Activated CD4-positive, alpha-beta T cell treated with anti-CD3 and anti-CD28 coated beads, Interleukin-2, amount 50 U/mL, for 4 hours (primary cell): ENCODE data around the gene EDARADD.
A peak's percentile ranks its signal among the peaks of the same experiment; 100 is the strongest.
"Not testable (repeated sequence)": the region's sequence is repeated elsewhere in the genome, so short reads cannot be mapped to it uniquely, and the experiment has no call there.

Experiments
- DNase-seq, 2 experiments: peaks; one replicate each; pipeline ENCODE4 v3.0.0-alpha.2; 2020

EDARADD gene

DNA sequence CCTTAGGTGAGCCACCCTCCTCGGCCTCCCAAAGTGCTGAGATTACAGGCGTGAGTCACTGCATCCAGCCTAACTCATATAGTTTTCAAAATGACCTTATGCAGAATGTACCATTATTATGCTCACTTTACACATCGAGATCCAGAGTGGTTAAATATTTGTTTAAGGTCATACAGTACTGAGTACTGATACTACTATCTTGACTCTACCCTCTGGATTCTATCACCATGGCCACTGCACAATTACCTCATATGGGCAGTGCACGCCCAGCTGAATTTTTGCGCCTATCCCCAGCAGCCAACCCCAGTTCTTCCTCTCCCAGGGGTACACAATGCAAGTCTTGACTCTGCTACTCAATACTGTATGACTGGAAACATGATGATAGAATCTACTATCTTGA is 56.7 kb downstream of the EDARADD start:
- DNase-seq, result no peak

DNA sequence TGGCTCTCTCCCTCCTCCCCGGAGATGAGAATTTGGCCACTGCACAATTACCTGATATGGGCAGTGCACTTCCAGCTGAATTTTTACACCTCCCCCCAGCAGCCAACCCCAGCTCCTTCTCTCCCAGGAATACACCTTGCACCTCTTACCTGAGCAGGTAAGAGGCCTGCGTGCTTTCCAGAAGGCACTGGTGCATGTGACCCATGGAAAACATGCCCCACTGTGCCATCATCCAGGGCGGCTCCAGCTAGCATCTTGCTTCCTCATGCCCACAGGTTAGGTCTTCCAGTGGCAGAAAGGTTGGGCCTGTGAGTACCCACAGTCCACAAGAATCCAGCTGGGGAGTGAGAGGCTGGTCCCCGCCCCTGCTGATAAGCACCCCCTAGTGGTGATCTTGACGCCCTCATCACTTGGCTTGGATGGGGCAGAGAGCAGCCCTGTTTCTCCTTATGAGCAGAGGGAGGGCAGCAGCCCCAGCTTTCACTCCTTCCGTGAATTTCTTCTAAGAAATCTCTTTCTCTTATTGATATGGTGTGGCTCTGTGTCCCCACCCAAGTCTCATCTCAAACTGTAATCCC is 57.8 kb downstream of the EDARADD start:
- DNase-seq, result peak; percentile 29 to 36

DNA sequence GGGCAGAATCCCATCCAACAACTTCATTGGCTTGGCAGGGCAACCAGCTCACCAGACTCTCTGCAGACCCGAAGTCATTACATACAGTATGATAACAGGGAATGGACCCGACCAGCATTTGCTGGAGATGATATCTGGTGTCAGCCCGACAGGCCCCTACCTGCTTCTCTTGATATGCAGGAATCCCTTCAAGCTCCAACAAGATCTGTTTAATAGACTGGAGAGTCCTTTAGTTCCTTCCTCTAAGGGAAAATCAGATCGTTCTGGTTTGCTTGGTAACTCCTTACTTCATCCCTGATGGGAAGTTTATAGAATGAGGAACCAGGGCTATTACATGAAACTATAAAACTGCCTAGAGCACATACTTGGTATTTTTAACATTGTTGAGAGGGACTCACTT is 61.2 kb downstream of the EDARADD start:
- no peak for DNase-seq

GRCh38 chr1:236457775-236458174 is 63.7 kb downstream of the EDARADD start:
- no peak for DNase-seq

- DNase-seq, result no peak
Measured at GRCh38 chr1:236458996-236459395, 64.9 kb downstream of the EDARADD start.

DNA sequence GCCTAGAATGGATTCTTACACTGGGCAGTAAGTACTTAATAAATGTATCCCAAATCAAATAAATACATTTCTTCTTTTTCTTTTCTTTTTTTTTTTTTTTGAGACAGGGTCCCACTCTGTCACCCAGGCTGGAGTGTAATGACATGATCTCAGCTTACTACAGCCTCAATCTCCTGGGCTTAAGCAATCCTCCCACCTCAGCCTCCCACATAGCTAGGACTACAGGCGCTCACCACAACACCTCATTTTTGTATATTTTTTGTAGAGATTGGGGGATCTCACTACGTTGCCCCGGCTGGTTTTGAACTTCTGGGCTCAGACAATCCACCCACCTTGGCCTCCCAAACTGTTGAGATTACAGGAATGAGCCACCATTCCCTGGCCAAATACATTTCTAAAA is 66.0 kb downstream of the EDARADD start:
- DNase-seq, result no peak

GRCh38 chr1:236464197-236464596 is 70.1 kb downstream of the EDARADD start:
- DNase-seq, result not testable (repeated sequence)

DNA sequence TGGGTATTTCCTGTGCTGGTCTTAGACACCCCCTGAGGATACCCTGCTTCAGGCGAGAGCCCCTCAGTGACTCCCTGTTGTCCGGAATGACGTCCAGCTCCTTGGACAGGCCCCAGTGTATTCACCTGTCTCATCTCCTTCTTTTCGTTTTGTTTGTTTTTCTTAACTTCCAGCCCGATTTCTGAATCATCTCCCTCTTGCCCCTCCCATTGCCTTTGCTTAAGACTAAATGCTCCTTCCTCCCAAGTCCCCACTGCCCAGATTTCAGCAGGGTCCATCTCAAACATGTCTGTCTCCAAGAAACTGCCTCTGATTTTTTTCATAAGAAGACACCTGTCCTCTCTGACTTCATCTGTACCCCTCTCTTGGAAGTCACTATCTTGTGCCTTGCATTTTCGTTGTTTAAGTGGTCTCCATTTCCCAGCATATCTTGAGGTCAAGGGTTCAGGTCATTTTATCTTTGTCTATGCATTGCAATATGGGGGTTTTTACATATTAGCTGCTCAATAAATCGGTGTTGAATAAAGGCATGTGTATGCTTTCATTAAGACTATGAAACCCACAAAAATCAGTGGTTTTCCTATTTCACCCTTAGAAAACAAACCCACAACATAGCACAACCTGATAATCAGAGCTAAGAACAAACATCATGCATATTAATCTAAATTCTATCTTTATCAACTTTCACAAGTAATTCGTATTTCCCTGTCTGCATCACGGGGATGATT is 71.3 kb downstream of the EDARADD start:
- DNase-seq, result no peak

DNA sequence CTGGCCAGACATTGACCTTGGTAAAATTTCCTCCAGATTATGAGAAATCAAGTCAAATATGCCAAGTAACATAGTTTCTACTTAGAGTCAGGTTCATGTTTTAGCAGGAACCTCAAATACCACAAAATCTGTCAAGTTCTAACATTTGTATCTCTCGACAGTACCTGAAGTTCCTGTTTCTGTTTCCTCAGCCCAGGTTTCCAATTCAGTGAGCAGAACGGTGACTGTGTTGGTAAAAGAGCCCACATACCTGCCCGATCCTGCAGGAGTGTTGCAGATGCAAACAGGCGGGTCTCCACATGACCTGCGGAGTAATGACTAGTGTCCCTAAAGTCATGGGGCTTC is 71.8 kb downstream of the EDARADD start:
- no peak for DNase-seq

DNA sequence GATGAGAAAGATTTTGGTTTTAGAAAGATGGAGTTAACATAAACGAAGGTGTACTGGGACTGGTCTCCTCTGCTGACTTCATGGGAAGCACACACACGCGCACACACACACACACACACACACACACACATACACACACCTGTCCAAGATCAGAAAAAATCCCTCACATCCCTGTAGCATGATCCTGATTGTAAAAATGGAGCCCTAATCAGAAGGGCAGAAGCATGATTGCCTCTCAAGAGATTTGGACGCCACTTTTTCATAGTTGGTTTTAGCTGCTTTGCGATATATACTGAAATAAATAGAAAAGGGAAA is 73.2 kb downstream of the EDARADD start:
- no peak for DNase-seq

GRCh38 chr1:236468625-236469024 is 74.5 kb downstream of the EDARADD start:
- no peak for DNase-seq

GRCh38 chr1:236469466-236469865 is 75.4 kb downstream of the EDARADD start:
- no peak for DNase-seq

DNA sequence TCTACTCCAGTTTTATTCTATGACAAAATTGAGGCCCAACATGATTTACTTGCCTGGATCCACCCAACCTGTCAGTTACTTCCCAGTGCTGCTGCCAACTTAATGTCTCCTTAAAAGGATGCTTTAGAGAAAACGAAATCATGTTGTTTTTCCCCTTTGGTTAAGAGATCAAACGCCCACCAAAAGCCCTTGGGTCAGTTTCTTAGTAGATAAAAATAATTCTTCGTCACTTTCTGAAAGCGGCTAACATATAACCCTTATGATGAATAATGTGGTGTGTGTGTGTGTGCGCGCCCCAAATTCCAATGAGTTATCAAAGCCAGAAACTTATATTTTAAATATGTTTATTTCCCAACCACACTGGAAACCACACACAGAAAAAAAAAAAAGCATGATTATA is 77.0 kb downstream of the EDARADD start:
- no peak for DNase-seq

DNA sequence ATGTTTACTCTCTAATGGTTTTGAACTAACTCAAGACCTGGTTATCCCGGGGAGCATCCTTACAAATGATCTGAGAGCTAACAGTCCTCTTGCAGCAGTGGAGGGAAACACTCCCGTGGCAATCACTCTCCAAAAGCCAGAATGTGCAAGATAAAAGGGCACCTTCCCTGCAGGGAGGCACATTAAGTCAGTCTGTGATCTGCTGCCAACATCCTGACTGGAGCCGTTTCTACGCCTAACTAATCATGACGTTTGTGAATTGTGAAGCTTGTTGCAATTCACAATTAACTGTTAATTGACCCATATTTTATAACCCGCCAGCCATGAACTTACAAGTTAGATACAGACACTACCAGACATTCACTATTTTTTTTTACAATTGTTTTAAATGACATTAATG is 77.6 kb downstream of the EDARADD start:
- DNase-seq, result no peak

- no peak for DNase-seq
Measured at GRCh38 chr1:236472850-236473788, 79.0 kb downstream of the EDARADD start.

GRCh38 chr1:236476019-236476418 is 81.9 kb downstream of the EDARADD start:
- no peak for DNase-seq

DNA sequence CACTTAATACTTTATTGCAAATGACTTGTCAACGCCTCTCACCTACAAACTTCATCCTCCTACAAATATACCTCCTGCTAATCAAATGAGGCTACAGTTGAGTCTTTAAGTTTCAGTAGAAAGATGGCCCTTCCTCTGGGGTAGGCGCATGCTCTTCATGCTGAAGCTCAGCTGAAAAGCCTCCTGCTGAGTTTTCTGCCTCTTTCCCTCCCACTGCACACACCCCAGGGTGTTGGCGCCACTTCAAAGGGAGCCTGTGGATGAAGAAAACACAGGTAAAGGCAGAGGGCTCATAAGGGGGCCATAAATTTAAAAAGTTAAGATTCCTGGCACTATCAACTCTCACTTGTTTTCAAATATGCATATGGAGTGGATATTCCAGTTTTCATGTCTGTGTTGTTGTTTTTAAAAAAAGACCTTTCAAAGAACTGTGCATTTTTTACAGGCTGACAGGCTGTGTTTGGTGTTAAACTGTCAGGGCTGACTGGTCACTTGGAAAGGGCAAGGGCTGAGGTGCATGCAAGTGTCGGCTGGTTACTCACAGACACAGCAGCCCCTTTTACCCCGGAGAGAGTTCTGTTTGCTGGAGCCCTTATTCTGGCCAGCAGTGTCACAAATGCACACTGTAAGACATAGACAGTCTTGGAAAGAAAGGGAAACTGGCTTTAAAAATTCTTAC is 86.8 kb downstream of the EDARADD start:
- DNase-seq, result no peak

DNA sequence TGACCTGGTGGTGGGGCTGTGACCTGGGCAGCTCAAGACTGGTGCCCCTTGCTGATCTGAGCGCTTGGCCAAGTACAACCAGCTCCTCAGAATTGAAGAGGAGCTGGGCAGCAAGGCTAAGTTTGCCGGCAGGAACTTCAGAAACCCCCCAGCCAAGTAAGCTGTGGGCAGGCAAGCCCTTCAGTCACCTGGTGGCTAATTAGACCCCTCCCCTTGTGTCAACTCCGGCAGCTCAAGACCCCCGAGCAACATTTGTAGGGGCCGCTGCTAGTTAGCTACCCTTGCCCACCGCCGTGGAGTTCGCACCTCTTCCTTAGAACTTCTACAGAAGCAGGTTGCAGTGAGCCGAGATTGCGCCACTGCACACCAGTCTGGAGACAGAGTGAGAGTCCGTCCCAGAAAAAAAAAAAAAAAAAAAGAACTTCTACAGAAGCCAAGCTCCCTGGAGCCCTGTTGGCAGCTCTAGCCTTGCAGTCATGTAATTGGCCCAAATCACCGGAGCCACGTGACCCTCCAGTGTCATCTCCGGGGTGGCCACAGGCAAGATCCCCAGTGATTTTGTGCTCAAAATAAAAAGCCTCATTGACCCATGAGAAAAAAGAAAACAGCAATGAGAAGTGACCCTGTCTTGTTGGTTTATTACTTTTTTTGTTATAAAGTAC is 90.4 kb downstream of the EDARADD start:
- DNase-seq, result no peak

DNA sequence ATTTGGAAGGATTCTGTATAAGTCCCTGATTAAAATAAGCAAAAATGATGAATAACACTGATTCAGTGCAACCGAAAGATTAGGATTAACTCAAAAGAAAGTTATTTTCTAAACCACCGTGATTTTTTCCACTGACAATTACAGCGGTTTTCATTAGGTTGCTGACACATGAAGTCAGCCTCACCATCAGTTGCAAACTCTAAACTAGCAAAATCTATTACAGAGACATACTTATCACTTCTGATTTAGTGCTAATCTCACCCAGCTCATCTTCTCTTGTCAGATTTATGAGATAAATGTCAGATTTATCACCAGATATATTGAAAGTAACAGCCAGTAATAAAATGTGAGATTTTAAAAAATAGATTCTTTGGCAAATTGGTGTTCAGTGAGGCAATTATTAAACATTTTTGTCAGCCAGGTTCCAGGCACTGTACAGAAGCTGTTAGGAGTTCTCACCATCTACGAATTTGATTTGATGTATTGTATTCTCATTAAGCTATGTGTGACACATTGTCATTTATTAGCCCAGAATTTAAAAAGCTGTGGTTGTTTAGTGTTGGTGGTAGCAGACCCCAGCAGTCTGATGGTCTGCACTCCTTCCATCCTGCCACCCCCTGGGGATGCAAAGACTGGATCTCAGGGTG is 92.4 kb downstream of the EDARADD start:
- no peak for DNase-seq

DNA sequence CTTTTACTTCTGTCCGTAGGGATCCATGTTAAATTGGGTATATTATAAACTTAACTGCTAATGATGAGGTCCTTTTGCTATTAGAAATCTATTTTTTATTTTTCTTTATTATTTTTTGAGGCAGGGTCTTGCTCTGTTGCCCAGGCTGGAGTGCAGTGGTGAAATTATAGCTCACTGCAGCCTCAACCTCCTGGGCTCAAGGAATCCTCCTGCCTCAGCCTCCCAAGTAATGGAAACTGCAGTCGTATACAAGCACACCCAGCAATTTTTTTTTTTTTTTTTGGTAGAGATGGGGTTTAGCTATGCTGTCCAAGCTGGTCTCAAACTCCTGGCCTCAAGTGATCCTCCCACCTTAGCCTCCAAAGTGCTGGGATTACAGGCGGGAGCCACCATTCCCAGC is 95.1 kb downstream of the EDARADD start:
- not testable (repeated sequence) for DNase-seq

DNA sequence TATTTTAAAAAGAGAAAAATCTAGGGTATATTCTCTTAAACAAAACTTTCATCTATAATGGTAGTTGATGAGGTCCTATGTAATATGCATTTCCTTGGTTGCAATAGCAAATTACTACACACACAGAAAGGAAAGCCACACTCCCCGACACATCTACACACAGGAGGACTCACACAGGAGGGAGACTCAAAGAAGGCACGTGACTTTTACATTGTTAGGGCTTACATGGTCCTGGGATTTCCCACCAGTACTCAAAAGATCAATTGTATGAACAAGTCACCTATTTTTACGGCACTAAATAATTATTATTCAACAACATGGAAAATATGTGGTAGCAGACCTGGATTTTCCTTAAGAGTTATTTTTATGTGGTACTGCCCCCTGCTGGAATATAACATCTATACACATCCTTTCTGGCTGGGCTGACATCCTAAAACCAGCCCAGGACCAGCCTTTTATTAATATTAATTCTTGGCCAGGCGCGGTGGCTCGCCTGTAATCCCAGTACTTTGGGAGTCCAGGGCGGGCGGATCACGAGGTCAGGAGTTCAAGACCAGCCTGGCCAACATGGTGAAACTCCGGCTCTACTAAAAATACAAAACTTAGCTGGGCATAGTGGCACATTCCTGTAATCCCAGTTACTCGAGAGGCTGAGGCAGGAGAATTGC is 95.8 kb downstream of the EDARADD start:
- no peak for DNase-seq
